Inflammatory macrophage treated with lipopolysaccharide for 1 hour (primary cell): ENCODE measurements around the gene LMNA.

ENCODE experiments used
- DNase-seq, 2 donors: peaks; one replicate each; pipeline ENCODE4 v3.0.0-alpha.2; 2020 to 2022

LMNA gene

DNA sequence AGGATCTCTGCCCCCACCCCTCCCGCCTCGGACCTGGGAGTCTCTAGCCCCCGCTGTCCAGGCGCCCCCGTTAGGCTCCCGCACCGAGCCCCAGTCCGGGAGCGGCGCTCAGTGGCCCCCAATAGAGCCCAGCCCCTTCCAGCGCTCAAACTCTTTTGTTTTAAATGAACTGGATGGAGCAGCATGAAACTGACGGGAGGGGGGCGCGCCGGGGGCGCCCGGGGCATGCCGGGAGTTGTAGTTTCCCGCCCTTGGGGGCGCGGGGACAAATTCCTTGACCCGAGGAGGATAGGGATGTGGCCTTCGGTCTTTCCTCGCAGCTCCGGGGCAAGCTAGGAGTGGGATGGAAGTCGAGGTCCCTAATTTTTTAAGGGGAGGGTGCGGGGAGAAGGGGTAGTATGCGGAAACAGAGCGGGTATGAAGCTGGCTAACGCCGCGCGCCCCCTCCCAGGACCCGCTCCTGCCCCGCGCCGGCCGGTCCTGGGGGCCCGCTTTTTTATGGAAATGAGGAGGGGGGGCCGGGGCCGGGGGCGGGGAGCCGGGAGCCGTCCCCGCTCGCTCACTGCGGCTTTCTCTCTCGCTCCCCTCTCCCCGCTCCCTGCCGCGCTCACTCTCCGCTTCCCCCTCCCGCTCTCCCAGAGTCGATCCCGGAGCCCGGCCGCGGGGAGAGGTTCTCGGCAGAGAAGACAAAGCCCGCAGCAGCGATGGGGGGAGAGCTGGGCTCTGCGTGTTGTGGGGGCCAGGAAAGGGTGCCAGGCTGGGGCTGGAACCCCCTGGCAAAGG is 32.0 kb upstream of the LMNA start, which contains the start of gene MEX3A:
Gene MEX3A, minus strand, starts transcription at position 157 of the 783 bp plus-strand sequence. CDS start 467 bp downstream, outside the sequence.
- peak in 1 of 2 donors; percentile 66 for DNase-seq

DNA sequence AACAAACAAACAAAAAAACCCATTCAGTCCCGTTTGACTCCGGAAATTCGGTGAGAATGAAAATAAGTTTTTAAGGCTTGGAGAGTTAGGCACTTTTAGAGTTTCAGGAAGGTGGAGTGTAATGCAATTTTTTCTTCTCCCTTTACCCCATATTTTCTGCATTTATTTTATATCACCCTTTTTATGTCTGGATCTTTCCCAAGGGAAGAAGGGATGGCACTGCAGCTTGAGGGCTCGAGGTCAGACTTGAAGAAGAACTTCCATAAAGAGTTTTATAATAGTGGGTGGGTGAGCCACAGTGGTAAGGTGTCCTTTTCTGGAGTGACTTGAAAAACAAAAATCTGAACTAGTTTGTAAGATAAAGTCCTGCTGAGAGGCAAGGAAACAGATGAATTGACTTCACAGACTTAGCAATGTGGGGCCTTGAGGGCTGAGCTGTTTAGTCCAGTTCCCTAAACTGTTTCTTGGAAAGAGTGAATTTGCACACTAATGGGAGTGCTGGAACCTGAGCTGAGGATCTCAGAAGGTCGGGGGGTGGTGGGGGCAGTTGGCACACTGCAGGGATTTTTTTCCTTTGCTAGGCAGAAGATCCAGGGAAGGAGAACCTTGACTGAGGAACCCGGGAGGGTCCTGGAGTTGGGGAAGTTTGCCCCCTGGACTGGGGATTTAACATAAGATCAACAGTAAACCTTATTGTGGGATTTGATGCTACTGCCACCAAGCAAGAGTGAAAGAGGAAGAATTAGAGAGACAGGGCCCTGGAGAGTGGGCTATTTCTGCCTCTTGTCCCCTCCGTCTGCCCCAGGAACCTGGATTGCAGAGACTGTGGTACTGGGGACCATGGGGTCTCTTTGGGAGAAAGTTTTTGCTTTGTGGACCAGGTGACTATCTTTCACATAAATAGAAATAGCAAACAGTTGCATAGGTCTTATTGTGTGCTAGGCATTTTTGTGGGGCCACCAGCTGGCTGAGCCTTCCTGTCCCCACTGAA is 30.4 kb upstream of the LMNA start:
- peak in 1 of 2 donors; percentile 37 for DNase-seq

DNA sequence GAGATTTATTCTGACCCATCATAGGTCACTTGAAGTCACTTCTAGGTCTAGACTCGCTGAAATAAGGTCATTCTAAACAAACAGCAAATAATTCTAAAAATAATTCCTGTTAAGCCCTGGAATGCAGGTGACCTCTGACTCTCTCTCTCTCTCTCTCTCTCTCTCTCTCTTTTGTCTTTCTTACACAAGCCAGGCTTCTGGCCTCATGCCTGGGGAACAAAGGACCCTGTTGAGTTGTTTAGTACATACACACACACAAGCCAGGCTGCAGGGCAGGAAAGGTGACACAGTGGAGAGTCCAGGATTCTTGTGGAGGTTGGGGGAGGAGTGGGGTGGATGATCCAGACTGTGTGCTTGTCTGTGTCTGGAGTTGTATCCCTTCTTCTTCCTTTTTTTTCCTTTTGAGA is 28.3 kb upstream of the LMNA start:
- no peak for DNase-seq

DNA sequence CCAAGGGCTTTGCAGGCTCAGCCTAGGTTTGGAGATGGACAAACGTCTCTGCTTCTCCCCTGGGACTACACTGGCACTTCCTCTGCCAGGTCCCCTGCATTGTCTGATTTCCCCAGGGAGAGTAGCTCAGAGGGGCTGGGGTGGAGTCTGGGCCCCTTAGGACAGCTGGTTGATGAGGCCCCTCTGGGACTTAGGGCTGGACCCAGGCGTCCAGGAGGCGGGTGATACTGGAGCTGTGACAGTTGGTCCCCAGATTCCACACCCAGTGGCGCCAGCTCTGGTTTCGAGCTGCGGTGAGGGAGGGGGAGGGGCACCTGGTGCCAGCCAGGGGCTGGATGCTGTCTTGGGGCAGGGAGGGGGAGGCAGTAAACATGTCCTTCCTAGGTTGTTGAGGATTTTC is 24.8 kb upstream of the LMNA start:
- no peak for DNase-seq

DNA sequence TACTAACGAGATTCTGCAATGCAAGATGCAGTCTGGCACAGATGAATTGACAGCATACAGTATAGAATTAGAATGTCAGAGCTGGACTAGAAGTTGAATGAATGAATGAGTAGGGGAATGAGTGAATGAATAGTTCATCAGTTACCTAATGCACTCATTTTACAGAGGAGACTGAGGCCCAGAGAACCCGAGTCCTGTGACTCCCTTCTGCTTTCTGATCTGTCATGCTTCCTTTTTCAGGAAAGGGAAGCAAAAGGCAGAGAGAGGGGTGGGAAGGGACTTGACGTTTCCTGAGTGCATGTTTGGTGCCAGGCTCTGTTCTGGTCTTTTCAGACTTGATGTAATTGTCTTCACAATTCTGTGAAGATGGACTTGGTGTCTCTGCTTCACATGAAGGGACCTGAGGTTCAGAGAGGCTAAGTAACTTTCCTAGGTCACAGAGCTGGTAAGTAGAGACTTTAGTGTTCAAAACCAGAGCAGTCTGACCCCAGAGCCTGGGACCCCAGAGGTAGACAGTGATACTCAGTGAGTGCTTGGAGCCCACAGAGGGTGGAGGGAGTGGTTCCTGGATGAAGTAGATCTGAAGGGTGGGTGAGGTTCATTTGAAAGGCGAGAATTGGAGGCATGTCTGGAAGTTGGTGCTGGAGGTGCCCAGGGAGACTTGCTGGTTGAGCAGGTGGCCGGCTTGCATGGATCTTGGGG is 24.2 kb upstream of the LMNA start:
- DNase-seq: peak; percentile 84 to 88

DNA sequence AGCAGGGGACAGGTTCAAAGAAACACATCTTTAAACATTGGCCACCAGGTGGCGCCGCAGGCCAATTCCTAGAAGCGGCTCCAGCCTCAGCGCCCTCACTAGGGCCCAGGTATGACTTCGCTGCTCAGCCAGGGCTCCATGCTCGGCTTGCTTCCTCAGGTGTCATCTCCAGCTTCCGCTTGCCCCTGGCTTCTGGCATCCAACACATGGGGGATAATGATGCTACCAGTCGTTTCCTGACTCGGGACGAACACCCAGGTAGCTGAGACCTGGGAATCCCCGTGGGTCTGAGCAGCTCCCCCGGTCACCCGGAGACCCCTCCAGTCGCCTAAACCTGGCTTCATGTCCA is 23.7 kb upstream of the LMNA start:
- peak; percentile 55 to 85 for DNase-seq

DNA sequence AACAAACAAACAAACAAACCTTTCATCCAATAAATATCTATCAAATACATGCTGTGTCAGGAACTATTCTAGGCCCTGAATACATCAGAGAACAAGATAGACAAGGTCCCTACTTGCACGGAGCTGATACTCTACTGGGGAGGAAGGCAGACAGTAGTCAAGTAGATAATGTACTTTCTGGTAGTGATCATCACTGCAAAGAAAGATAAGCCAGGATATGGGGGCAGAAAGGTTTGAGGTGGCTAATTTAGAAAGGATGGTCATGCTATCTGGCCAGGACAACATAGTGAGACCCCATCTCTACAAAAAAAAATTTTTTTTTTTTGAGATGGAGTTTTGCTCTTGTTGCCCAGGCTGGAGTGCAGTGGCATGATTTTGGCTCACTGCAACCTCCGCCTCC is 22.9 kb upstream of the LMNA start:
- DNase-seq: no peak

DNA sequence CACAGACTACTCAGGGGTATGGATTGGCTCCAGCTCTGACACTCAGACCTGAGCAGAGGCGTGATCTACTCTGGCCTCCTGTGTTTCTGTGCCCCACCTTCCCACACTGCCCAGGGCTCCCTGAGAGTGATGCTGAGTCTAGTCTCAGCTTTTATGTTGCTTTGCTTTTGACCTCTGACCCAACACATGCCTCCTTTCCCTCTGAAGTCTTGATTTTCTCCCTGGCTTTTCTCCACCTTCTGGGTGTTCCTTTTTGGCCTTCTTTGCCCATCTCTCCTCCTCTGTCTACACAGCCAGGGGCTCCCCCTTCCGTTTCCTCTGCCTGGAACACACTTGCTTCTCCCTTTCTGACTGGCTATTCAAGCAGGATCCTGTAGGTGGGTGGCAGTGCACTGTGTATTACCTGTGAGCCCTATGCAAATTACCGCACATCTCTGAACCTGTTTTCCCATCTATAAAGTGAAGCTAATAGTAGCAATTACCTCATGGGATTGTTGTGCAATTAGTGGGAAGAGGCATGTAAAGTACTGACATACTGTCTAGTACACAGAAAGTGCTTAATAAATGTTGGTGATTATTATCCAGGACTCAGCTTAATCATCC is 18.5 kb upstream of the LMNA start:
- no peak for DNase-seq

DNA sequence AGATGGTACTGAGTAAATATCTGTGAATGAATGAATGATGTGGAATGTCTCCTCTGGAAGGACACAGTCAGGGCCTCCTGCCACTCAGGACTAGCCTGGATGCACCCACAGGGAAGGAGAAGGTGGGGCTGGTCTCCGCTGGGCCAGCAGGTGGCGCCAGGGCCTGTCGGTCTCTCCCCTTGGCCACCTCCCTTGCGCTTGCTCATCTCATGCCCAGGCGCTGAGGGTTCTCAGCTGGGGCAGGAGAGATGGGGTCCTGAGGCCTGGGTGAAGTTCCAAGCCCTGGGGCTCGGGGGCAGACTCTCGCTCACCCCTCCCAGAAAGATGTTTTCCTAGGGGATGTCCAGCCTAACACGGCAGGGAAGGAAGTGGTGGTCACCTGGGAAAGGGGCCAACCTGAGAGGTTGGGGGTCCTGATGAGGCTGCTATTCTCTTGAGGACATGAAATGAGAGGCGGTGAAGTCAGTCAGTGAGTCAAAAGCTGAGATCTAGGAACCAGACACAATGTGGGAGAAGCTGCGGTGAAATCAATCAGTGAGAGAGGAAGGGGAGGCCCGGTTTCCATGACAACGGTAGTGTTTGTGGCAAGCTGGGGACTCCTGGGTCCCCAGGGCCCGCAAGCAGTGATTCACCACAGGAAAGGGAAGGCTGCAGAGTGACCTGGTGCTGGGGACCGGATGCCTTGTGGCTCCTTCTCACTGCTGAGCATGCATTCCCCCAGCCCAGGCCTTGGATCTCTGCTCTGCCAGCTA is 17.7 kb upstream of the LMNA start:
- DNase-seq: peak; percentile 70 to 88

DNA sequence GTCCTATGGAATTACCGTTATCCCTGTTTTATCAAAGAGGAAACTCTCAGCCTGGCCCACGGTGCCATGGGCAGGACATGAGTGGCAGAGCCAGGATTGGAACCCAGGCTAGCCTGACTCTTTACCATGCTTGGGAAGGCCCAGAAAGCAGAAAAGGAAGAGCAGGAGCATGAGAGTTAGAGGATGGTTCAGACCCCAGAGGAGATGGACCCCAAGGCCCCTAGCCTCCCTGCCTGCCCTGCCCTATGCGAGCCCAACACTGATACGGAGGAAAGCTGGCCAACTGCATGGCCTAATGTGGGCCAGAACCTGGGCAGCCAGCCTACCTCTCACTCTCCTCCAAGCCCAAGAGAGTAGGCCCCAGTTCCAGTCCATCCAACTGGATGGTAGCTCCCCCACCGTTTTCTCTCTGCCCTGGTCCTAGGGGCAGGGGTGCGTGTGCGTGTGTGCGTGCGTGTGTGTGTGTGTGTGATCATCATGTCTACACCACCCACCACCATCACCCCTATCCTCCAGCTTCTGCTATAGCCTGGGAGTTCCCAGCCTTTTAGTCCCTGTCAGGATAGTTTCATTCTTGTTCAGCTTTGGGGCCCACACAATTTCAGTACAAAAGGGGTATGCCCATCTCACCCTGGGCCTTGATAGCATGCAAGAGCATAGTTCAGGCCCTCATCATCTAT is 16.9 kb upstream of the LMNA start:
- peak in 1 of 2 donors; percentile 71 for DNase-seq

DNA sequence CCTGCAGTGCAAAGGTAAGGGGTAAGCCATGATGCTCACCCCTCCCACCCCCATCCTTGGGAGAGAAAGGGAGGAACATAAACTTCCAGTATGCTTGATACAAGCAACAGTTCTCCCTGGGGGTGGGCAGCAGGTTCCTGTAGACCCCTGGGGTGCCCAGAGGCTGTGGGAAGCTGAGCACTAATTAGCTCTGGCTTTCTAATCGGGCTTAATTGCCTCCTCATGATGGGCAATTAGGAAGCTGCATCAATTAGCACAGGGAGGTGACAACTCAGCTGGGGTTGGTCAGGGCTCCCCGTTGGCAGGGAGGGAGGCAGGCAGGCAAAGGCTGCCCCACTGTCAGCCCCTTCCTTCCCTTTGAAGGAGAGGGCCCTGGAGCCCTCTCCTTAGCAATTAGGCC is 15.7 kb upstream of the LMNA start:
- no peak for DNase-seq

DNA sequence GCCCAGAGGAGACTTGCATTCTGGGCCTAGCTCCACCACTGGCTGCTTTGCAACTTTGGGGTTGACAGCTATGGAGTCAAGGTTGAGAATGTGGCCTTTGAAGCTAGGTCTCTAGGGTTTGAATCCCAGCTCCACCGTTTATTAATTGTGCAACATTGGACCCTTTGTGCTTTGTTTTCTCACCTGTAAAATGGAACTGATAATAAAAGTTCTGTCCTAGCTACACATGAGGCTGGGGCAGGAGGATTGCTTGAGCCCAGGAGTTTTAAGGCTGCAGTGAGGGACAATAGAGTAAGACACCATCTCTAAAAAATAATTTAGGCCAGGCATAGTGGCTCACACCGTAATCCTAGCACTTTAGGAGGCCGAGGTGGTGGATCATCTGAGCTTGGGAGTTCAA is 15.2 kb upstream of the LMNA start:
- no peak for DNase-seq

DNA sequence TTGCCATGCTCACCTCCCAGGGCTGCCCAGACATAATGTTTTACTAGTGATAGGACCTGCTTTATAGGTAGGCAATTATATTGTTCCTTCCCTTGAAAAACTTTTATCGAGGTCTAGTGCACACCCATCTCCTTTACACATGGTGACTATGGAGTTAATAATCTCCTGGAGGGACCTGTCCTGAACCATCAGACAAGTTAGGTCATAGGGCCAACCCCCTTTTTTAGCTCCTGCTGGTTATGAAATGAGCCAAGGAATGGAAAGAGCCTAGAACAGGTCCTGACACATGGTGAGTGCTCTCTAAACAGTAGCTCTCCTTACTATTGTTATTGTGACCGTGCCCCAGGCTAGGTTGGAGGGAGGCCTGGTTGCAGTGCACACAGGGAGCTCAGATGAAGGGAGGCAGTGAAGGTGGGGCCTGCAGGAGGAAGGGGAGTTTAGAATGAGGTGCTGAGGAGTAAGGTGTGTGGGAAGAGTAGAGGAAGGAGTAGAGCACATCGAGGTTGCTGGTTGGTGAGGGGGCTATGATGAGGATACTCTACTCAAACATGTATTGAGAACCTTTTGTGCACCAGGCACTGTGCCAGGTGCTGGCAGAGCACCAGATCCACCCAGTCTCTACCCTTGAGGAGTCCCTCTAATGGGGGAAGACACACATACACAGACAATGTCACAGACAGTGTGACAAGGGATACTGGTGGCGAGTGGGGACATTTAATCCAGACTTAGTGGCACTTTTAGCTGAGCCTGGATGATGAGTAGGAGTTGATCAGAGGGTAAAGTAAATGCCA is 14.1 kb upstream of the LMNA start:
- DNase-seq: no peak

DNA sequence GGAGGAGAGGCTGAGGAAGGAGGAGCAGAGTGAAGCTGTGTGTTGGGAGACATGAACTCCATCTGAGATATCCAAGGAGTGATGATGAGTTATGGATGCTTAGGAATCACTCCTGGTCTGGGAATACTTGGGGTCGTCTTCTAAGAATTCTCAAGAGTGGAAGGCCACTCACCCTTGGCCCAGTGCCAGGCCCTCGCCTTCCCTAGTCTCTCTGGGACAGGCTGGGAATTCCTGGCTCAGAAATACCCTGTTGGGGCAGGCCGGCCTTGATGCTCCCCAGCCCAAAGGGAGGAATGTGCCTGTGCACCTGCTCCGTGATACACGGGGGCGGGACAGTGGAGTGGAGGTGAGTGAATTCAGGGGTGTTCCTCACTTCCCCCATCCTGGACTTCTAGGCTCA is 12.6 kb upstream of the LMNA start:
- no peak for DNase-seq

DNA sequence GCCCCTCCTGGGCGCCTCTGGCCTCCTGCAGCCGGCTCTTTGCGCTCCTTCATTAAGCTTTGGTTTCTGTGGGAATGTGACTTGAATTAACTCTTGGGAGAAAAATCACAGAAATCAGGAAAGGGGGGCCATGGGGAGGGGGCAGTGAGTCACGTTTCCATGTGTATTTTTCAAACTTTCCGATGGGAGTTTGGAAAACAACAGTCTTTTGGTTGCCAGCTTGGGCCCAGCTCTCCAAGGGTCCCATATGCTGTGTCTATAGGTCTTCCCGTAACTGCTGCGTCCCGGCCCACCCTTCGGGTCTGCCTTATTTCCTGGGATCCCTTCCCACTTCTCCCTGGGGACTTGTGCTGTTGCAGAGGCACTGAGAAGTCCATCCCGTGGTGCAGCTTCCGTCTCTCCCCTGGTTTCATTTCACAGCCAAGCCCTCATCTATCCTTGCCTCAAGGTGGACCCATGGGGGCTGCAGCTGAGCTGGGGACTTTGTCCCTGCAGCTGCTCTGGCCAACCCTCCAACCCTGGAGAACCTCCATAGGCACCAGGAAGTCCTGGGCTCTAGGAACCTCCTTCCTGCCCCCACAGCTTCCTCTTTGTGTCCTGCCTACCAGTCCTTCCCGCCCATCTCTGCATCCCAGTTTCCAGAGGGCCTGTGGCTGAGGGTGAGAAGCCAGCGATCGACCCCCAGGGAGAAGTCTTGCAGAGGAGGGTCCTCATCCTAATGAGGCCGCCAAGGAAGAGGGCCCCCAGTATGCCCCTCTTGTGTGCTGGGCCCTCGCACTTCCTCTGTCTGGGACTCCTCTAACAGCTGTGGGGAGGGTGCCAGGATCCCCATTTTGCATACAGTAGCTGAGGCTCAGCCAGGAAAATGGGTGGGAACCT is 11.6 kb upstream of the LMNA start:
- peak in 1 of 2 donors; percentile 58 for DNase-seq

DNA sequence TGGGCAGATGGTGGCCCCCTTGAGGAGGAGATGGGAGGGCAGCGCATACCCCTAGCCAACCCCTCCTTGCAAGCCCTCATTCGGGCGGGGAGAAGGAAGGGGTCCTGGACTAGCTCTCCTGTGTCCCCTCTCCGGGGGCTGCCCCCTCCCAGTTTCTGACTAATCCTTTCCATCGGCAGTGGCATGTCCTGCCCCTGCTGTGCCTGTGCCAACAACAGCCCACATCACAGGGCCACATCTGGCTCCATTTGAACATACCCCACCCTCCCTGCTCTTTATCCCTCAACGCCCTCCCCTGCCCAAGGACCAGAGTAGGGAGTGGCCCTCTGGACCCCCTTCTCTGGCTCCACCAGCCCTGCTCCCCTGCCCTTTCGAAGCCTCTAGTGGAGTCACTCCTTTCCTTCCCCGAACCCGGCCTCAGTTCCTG is 11.0 kb upstream of the LMNA start:
- DNase-seq: no peak

DNA sequence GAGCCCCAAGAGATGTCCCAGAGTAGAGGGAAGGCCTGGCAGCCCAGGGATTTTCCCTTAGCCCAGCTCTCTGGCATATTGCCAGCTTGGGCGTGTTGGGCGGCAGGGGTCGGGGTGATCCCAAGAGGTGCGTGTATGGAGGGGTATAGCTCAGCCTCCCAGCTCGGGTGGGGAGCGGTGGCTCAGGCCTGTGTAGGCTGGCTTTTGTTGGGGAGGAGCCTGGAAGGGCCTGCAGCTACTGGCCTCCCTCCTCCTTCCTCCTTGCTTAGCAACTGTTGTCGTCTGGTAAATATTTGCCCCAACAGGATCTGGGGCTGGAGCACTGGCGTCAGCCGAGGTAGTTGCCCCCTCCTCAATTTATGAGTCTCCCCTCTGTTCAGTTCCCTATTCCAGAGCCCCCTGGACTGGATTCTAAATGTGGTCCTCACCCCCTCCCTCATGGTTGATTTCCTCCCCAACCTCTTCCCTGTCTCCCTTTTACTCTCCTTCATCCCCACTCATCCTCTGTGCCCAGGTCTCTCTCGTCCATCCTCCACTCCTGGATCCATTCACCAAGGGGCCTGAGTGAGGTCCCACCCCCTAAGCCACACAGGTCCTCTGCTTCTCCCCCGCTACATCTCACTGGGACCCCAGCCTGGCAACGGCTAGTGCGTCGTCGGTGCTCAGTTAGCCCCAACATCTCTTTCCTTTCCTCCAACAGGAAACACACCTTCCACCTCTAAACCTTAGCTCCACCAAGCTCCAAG is 10.3 kb upstream of the LMNA start:
- DNase-seq: peak in 1 of 2 donors; percentile 52
